HG03565 (cell line): ENCODE measurements around the gene THOC6.
"Not testable (repeated sequence)": the region's sequence is repeated elsewhere in the genome, so short reads cannot be mapped to it uniquely, and the experiment has no call there.

Source experiments
- ATAC-seq: cut with Tn5 transposase; IDR thresholded peaks from one replicate; pipeline ENCODE4 v1.9.1; 2021; ENCODE audit warnings: mild to moderate bottlenecking, moderate library complexity; ENCODE audit not compliant: unreplicated experiment

The THOC6 gene

DNA sequence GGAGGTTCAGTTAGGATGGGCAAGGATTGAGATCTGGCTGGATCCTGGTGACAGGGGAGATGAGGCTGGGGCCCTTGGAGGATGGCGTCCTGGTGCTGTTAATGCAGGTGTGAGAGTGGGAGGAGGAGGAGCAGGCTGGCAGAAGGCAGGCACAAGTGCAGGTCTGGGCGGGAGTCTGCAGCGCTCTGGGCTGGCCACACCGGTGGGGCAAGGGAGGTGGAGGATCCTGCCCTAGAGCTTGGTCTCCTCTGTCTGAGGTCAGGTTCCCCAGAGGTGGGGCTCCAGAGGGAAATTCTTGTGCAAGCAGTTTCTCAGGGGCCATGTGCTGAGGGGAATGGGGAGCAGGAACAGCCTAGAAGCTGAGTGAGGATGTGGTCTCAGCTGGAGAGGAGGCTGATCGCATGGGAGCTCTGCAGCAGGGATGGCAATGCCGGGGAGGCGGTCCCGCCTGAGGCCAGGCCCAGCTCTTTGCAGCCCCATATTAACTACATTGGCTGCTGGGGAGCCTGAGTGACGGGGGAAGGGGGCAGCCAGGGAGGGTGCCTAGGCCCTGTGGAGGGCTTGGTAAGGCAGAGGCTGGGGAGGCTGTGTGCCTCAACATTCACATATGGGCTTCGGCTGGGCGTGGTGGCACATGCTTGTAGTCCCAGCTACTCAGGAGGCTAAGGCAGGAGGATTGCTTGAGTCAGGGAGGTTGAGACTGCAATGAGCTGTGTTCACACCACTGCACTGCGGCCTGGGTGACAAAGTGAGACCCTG is 28.9 kb downstream of the THOC6 start:
- not testable (repeated sequence) for ATAC-seq

DNA sequence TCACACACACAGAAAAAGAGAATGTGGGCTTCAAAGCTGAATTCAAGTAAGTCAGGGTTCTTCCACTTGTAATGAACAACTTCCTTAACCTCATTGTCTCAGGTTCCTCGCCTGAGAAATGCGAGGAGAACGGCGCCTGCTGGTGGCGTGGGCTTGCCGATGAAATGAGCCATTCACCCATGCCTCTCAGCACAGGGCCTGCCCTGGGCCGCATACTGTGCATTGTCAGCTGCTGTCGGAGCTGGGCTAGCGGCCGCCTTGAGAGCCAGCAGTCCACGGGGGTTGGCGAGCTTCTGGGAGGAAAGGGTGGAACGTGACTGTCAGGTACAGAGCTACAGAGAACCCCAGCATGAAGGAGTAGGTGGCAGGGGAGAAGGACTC is 29.5 kb downstream of the THOC6 start:
- ATAC-seq = not testable (repeated sequence)

DNA sequence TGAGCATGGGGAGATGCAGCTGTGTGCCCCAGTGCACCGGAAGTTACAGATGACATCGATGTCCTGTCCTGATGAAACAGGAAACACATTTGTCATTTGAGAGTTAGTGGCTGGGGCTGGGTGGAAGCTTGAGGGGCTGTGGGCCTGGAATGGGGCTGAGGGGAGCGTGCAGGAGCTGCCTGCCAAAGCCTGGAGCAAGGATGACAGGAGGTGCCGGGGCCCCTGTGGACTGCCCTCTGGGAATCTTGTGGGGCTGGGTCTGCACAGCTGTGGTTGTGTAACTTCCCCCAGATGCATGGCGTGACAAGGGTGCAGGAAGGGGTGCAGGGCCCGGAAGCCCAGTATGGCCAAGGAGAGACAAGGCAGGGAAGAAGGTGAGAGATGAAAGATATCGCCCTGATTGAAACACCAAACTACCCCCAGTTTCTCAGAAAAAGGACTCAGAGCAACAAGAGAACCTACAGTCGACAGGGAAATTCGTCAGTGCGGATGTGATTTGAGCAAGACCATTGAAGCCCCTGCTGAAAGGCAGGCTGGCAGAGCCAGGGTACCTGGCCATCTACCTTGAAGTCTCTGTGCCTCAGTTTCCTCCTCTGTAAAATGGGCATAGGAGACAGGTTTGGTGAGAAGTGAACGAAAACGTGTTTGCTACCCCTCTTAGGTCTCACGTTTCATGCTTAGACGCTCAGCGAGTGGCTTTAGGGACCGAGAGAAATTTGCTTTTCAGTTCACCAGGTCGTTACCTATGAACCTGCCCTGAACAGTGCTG is 31.3 kb downstream of the THOC6 start:
- no peak for ATAC-seq

DNA sequence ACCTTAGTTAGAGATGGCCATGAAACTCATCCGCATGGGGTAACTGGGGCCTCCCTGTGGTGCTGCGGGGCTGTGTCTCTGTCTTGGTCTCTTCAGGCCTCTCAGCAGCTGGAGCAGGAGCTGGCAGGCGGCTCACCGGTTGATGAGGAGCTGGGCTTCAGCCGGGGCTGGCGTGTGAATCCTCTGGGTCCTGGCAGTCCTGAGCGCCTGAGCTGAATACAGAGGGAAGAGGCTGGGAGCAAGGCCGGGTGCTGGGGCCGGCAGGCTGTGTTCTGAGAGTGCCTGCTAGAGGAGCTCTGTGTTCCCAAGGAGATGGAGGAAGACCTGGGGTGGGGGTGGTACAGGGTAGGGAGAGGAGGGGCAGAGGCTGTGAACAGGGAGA is 31.9 kb downstream of the THOC6 start:
- not testable (repeated sequence) for ATAC-seq

DNA sequence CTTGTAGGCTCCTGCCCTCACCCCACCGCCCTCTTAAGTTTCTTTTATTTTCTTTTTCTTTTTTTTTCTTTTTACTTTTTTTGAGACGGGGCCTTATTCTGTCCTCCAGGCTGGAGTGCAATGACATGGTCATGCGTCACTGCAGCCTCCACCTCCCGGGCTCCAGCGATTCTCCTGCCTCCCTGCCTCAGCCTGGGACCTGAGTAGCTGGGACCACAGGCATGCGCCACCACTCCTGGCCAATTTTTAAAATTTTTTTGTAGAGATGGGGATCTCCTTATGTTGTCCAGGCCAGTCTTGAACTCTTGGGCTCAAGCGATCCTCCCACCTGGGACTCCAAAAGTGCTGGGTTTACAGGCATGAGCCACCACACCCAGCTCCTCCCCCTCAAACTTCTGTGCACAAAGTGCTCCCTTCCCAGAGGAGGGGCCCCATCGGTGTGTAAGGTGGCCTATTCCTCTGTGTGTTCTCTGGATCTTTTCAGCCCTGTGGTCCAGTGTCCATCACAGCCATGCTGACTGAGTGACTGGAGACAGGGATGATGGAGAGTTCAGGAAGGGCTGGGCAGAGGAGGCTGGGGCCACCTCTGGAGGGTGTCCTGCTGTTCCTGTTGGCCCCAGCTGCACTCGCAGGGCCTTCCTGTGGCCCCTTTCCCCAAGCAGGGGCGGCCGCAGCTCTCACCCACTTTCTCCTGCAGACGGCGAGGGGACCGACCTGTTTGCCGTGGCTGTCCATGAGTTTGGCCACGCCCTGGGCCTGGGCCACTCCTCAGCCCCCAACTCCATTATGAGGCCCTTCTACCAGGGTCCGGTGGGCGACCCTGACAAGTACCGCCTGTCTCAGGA is 32.7 kb downstream of the THOC6 start:
- no peak for ATAC-seq

DNA sequence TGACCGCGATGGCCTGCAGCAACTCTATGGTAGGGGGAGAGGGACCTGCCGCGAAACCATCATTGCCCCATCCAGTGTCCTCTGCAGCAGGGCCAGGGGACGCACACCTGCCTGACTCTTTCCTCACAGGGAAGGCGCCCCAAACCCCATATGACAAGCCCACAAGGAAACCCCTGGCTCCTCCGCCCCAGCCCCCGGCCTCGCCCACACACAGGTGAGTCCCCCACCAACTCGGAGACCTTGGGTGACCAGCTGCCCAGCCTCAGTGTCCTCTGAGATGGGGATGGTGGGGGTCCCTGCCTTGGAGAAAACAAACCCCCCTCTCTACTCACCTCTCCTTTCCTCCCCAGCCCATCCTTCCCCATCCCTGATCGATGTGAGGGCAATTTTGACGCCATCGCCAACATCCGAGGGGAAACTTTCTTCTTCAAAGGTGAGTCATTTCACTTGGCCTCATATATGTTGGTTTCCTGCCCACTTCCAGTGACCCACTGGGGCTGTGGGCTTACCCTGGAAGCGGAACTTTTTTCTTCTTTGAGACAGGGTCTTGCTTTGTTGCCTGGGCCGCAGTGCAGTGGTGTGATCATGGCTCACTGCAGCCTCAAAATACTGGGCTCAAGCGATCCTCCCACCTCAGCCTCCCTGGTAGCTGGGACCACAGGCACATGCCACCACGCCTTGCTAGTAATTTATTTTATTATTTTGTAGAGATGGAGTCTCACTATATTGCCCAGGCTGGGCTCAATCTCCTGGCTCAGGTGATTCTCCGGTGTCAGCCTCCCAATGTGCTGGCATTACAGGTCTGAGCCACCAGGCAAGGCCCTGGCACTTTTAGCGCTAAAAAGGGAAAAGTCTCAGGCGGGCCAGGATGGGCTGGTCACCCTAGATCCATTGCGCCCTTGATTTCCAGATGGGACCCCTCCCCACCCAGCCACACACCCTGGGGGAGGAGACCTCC is 33.6 kb downstream of the THOC6 start:
- no peak for ATAC-seq

DNA sequence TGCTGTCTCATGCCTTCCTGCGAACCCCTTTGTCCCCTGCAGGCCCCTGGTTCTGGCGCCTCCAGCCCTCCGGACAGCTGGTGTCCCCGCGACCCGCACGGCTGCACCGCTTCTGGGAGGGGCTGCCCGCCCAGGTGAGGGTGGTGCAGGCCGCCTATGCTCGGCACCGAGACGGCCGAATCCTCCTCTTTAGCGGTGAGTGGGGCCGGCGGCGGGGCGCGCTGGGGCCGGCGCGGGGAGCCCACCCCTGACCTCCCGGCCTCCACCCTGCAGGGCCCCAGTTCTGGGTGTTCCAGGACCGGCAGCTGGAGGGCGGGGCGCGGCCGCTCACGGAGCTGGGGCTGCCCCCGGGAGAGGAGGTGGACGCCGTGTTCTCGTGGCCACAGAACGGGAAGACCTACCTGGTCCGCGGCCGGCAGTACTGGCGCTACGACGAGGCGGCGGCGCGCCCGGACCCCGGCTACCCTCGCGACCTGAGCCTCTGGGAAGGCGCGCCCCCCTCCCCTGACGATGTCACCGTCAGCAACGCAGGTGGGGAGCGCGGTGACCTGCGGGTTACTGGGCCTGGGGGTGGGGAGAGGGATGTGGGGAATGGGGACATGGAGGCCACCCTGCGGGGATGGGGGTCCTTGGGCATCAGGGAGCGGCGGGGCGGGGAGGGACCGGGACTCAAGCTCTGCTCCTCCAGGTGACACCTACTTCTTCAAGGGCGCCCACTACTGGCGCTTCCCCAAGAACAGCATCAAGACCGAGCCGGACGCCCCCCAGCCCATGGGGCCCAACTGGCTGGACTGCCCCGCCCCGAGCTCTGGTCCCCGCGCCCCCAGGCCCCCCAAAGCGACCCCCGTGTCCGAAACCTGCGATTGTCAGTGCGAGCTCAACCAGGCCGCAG is 34.5 kb downstream of the THOC6 start:
- no peak for ATAC-seq

DNA sequence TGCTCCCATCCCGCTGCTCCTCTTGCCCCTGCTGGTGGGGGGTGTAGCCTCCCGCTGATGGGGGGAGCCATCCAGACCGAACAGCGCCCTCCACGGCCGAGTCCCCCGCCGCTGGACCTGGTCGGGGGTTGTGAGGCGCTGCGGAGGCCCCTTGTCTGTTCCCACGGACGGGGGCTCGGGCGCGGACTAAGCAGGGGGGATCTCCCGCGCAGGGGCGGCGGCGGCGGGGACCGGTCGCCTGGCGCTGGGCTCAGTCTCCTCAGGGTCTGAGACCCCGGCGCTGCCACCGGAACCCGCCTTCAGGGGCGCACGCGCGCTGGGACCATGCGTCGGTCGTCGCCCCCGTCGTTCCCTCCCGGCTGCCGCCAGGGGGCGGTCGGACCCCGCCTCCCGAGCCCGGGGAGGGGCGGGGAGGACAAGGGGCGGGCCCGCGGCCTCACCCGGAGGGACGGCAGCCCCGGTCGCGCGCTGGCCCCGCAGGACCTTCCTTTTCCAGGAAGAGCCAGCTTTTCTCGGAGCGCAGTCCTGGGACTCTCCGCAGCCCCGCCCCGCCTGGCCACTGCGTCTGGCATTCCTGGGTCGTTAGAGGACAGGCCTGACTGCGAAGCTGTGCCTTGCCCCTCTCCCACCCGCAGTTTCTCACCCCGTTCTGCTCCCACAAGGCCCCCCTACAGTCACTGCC is 35.3 kb downstream of the THOC6 start:
- ATAC-seq = peak; percentile 86

DNA sequence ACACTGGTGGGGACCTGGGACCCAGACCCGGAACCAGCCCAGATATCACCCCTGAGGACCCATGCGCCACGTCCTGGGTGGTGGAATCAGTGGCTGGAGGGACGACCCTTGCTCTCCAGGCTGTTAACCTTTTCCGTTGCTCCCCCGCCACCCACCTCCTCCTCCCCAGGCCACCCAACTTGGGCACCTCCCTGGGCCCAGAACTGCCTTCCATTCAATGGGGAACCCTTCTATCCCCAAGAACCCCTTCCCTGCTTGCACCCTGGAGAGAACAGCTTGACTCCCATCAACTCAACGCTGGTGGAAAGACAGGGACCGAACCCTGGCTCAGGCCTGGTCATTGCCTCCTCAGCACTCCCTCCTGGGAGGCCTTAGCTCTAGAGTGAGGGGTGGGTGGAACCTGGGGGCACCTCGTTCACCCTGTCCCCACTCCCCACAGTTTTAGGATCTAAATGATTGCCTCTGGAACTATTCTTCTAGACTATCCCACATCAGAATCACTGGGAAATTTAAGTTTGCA is 35.9 kb downstream of the THOC6 start:
- ATAC-seq = no peak

DNA sequence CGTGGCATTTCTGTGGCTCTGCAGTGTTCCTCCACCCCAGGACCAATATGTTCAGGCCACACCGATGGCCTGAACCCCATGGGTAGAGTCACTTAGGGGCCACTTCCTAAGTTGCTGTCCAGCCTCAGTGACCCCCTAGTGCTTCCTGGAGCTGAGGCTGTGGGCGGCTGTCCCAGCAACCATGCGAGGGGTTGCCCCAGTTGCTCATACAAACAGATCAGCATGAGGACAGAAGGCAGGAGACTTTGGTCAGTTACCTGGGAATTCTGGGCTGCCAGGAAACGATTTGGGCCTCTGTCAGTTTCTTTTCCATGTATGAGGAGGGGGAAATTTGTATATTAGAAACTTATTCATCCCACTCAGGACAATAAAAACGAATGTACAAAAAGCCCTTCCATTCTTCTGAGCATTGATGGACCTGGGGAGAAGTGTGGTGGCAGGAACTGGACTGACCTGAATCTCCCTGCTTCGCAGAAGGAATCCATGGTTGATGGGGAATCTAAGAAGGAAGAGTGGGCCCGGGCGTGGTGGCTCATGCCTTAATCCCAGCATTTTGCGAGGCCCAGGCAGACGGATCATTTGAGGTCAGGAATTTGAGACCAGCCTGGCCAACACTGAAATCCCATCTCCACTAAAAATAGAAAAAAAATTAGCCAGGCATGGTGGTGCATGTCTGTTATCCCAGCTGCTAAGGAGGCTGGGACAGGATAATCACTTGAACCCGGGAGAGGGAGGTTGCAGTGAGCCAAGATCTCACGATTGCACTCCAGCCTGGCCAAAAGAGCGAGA is 36.7 kb downstream of the THOC6 start:
- ATAC-seq = no peak

DNA sequence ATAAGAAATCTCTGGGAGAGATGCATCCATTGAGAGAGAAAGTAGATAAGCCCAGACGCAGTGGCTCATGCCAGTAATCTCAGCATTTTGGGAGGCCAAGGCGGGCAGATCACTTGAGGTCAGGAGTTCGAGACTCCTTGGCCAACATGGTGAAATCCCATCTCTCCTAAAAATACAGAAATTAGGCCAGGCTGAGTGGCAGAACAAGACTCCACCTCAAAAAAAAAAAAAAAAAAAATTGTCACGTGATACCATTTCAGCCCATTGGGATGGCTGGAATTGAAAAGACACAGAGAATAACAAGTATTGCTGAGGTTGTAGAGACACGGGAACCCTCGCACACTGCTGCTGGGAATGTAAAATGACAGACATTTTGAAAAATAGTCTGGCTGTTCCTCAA is 38.7 kb downstream of the THOC6 start:
- ATAC-seq = no peak

DNA sequence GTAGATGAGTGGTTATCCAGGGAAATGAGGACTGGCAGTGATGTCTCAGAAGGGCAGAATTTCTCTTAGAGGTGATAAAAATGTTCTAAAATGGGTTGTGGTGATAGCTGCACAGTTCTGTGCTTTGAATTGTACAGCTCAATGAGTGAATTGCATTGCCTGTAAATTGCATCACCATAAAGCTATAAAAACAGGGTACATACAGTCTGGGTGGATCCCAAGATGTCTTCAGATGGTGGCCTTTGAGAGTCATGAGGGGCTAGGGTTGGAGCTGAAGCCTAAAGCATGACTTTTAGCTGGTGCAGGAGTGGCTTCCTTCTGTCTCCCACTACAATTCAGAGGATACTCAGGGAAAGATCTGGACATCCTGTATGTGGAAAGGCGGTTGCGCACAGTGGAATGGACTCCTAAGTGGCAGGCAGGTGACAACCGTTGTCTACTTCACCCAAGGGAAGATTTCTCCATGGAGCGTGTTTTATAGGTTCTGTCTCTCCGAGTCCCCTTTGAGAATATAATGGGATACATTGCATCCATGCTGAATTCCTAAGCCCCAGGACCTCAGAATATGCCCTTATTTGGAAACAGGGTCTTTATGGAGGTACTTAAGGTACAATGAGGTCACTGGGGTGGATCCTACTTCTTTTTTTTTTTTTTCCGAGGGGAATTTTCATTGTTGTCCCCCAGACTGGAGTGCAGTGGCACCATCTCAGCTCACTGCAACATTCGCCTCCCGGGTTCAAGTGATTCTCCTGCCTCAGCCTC is 40.0 kb downstream of the THOC6 start:
- ATAC-seq = no peak

DNA sequence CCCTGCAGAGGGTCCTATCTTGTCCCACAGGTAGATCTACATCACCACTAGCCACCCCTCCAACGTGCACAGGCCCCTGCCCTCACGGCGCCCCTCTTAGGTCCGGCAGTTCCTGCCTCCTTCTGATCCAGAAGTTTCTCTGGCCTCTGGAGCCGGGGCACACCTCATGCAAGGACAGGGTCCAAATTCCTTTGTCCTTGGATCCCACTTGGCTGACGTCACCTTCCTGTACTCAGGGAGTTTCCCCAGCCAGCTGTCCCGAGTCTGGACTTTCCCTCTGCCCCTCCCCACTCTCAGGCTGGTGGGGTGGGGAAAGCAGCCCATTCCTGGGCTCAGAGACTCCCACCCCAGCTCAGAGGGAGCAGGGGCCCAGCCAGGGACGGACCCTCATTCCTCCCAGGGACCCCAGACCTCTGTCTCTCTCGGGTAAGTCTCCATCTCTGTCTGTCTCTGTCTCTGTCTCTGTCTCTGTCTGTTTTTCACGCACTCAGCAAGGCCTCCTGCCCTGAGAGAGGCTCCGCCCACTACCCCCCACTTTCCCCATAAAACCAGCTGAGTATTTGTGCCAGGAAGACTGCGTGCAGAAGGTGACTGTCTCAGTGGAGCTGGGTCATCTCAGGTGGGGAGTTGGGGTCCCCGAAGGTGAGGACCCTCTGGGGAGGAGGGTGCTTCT is 41.4 kb downstream of the THOC6 start, which contains the start of gene IL32:
Gene IL32 (plus strand): TSS at position 572 of the 673 bp plus-strand sequence. CDS start 172 bp downstream, outside the sequence.
- no peak for ATAC-seq

DNA sequence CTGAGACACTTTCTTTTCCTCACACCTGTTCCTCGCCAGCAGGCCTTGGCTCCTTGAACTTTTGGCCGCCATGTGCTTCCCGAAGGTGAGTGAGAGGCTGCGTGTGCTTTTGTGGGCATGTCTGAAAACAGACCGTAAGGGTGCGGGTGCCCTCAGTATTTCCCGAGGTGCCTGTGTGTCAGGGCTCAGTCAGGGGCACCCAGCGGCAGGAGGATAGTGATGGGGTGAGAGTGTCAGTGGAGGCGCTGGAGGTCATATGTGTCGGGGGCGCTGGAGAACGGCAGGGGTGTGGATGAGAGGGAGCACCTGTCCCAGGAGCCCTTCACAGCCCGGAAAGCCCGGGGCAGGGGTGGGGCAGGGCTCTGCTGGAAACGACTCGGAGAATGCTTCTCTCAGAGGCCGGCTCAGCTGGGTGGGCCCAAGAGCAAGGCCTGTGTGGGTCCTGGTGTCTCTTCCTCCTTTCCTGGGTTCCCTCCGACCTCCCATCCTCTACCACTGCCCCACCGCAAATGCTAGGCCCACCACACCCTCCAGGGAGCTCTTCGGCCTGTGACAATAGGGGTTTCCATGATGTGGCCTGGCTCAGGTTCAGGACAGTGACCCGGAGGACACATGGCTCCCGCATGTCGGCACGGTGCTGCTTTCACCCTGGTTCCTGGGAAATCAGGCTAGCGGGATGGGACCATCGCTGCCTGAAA is 42.1 kb downstream of the THOC6 start:
- no peak for ATAC-seq

DNA sequence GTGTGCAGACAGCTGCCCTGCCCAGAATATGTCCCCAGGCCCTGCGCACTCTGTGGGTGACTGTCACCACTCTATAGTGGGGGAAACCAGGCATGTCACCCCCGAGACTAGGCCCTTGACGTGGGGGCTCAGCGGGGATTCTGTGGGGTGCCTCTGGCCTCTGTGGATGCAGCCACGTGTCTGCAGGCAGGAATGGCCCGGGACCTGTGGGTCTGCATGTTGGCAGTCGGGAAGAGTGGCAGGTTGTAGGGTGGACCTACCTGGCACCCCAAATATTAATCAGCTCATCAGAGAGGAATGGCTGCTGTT is 42.6 kb downstream of the THOC6 start:
- no peak for ATAC-seq

DNA sequence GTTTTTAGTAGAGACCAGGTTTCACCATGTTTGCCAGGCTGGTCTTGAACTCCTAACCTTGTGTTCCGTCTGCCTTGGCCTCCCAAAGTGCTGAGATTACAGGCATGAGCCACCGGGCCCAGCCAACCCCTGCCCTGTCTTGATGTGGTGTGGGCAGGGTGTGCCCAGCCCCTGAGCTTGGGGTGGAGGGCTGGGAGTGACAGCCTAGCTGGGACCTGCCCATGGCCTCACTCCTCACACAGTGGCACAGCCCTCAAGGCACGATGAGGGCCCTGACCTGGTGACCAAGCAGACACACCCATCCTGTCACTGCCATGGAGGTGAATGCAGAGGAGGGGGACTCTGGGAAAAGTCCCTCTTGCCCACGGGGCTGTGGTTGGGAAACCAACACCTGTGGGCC is 44.7 kb downstream of the THOC6 start:
- no peak for ATAC-seq
